GM21619 (cell line): ENCODE data around the gene IQCK.
"Not testable (repeated sequence)": the region's sequence is repeated elsewhere in the genome, so short reads cannot be mapped to it uniquely, and the experiment has no call there.

Experiments
- ATAC-seq: cut with Tn5 transposase; IDR thresholded peaks from one replicate; pipeline ENCODE4 v1.9.1; 2021; ENCODE audit not compliant: unreplicated experiment

The IQCK gene

GRCh38 chr16:19801824-19802223 is 83.8 kb downstream of the IQCK start:
- ATAC-seq: not testable (repeated sequence)

GRCh38 chr16:19802612-19803011 is 84.5 kb downstream of the IQCK start:
- no peak for ATAC-seq

- ATAC-seq: no peak
These were observed 86.7 kb downstream of the IQCK start for GRCh38 chr16:19804538-19805323.

- no peak for ATAC-seq
These were observed 87.5 kb downstream of the IQCK start for GRCh38 chr16:19805459-19806162.

GRCh38 chr16:19808061-19808641 is 90.1 kb downstream of the IQCK start:
- peak; percentile 89 for ATAC-seq

GRCh38 chr16:19809121-19809635 is 91.1 kb downstream of the IQCK start:
- no peak for ATAC-seq

- no peak for ATAC-seq
These were observed 91.6 kb downstream of the IQCK start for GRCh38 chr16:19809693-19810092.

GRCh38 chr16:19810817-19811731 is 93.0 kb downstream of the IQCK start:
- ATAC-seq: no peak

GRCh38 chr16:19812986-19813385 is 94.9 kb downstream of the IQCK start:
- no peak for ATAC-seq

GRCh38 chr16:19815418-19815817 is 97.3 kb downstream of the IQCK start:
- ATAC-seq: no peak

- ATAC-seq: no peak
These were observed 99.1 kb downstream of the IQCK start for GRCh38 chr16:19817122-19817521.

GRCh38 chr16:19817875-19818274 is 99.8 kb downstream of the IQCK start:
- no peak for ATAC-seq

GRCh38 chr16:19822533-19822932 is 104.5 kb downstream of the IQCK start:
- no peak for ATAC-seq

- ATAC-seq: no peak
These were observed 105.3 kb downstream of the IQCK start for GRCh38 chr16:19823322-19823721.

- ATAC-seq: no peak
These were observed 106.1 kb downstream of the IQCK start for GRCh38 chr16:19824216-19824615.

GRCh38 chr16:19829844-19830692 is 112.0 kb downstream of the IQCK start:
- ATAC-seq: no peak

GRCh38 chr16:19830902-19831560 is 113.0 kb downstream of the IQCK start:
- ATAC-seq: no peak

GRCh38 chr16:19831678-19832077 is 113.6 kb downstream of the IQCK start:
- ATAC-seq: no peak

- no peak for ATAC-seq
These were observed 115.1 kb downstream of the IQCK start for GRCh38 chr16:19833176-19833575.
